GM23338 (cell line): ENCODE measurements around the gene ZBTB25.

Source experiments
- CTCF ChIP-seq, 2 experiments: fragments of 200-600 bp in 1 of 2; sonication (generic) in 1 of 2; conservative IDR thresholded peaks; 2 replicates each; pipeline versions ENCODE4 v1.5.1 to v1.6.1; 2016 to 2017; ENCODE audit warnings: antibody characterized with exemption in 2 of 2, low read depth in 2 of 2, mild to moderate bottlenecking in 2 of 2, moderate library complexity in 1 of 2
- POLR2AphosphoS5 ChIP-seq: IDR thresholded peaks from 2 replicates; pipeline ENCODE4 v1.6.1; 2016; ENCODE audit warnings: antibody characterized with exemption, low read depth

GRCh38 chr14:64541972-64542835 is 38.6 kb upstream of the ZBTB25 start:
- TF ChIP-seq CTCF (conservative IDR thresholded peaks at IDR 0.05; ENCODE audit: low read depth in 2 of 2) = no peak
- no peak for TF ChIP-seq POLR2AphosphoS5
